Dermis microvascular lymphatic vessel endothelial cell (primary cell): ENCODE results near the gene RBMX2. TPM values are rescaled to one million over a fixed set of nuclear protein-coding genes. Genes with fewer than 3 reads are reported as not detected.

Experiments used
- DNase-seq, 2 donors: peaks; one replicate each; pipeline versions ENCODE4 v3.0.0 to v3.0.0-alpha.2; 2010; ENCODE audit warnings: low read depth in 2 of 2
- total RNA-seq: library from RNA; depleted of rRNA; stranded (reverse); fragments of >200 nt; gene quantifications from 2 replicates; pipeline ENCODE4 v1.2.1, GENCODE V29; 2014

RBMX2 gene
- total RNA-seq, 1 donor from 2014 or later, result 20.4 TPM

GRCh38 chrX:130444641-130445336 lies 43.0 kb downstream of the RBMX2 start:
- no peak for DNase-seq

- no peak for DNase-seq
Observed at GRCh38 chrX:130446974-130447373, 45.2 kb downstream of the RBMX2 start.

Other genes with a start within 250 kb of the RBMX2 start
- gene AIFM1, start 236.1 kb upstream of the RBMX2 start, total RNA-seq, result 11.6 and 16.4 TPM in 2 replicates
- 0.25 and 0.26 TPM in 2 replicates for gene RAB33A, start 230.0 kb upstream of the RBMX2 start, total RNA-seq
- gene ZNF280C, start 133.1 kb upstream of the RBMX2 start, total RNA-seq, result 1.5 and 2.3 TPM in 2 replicates
- gene SLC25A14, start 62.1 kb upstream of the RBMX2 start, total RNA-seq, result 6.4 and 6.8 TPM in 2 replicates
- not detected in 2 replicates for gene GPR119, start 16.3 kb upstream of the RBMX2 start, total RNA-seq